GM18526 (cell line): ENCODE results near the gene CFAP77.

ENCODE experiments used
- POLR2A ChIP-seq: IDR thresholded peaks from 3 replicates; pipeline ENCODE4 v1.6.1; 2011; ENCODE audit not compliant: insufficient read length; ENCODE audit errors: extremely low read depth

CFAP77 gene

GRCh38 chr9:132513416-132513815, 103.4 kb downstream of the CFAP77 start:
- no peak for TF ChIP-seq POLR2A

GRCh38 chr9:132514011-132514744, 104.2 kb downstream of the CFAP77 start:
- TF ChIP-seq POLR2A = no peak

DNA sequence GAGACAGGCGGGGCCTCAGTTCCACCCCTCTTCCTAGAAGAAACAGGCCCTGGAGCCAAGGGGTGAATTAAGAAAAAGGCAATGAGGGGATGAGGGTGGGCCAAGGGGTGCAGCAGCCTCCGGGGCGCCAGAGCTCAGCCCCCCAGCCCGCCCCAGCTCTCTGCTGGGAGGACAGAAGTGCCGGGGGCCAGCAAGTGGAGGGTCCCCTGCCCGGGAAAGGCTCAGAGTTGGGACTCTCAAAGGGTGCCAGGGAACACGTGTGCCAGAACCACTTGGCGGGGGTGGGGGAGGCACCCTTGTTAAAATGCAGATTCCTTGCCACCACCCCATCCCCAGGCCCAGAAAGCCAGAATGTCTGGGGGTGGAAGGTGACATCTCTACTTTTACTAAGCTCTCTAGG, 104.8 kb downstream of the CFAP77 start:
- TF ChIP-seq POLR2A = no peak

- TF ChIP-seq POLR2A = no peak
Observed at GRCh38 chr9:132516301-132516700, 106.3 kb downstream of the CFAP77 start.

- no peak for TF ChIP-seq POLR2A
Observed at GRCh38 chr9:132516911-132517310, 106.9 kb downstream of the CFAP77 start.

- no peak for TF ChIP-seq POLR2A
Observed at GRCh38 chr9:132517815-132518550, 108.0 kb downstream of the CFAP77 start.

GRCh38 chr9:132518626-132519025, 108.6 kb downstream of the CFAP77 start:
- TF ChIP-seq POLR2A = no peak

DNA sequence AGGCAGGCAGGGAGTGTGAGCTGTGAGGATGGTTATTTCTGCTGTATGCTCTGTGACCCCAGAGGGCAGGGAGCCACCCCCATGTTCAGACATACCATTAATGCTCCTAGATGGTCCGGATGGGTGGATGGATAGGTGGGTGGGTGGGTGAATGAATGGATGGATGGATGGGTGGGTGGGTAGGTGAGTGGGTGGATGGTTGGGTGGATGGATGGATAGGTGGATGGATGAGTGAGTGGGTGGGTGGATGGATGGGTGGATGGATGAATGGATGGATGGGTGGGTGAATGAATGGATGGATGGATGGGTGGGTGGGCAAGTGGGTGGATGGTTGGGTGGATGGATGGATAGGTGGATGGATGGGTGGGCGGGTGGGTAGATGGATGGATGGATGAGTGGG, 109.0 kb downstream of the CFAP77 start:
- TF ChIP-seq POLR2A = no peak

DNA sequence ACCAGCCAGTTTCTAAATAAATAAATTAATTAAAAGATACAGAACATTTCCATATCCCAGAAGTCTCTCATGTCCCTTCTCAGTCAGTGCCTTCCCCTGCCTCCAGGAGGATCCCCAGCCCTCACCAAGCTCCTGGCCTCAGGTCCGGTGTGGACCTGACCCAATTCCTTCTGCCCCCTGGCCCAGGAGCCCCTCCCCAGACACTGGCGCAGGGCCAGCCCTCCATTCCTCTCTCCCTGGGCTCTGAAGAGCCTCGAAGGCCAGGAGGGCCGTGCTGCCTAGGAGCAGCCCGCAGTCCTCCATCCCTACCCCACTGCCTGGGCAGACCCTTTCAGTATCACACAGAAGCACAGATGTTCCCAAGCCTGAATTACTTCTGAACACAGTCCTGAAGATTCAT, 110.6 kb downstream of the CFAP77 start:
- TF ChIP-seq POLR2A = no peak

DNA sequence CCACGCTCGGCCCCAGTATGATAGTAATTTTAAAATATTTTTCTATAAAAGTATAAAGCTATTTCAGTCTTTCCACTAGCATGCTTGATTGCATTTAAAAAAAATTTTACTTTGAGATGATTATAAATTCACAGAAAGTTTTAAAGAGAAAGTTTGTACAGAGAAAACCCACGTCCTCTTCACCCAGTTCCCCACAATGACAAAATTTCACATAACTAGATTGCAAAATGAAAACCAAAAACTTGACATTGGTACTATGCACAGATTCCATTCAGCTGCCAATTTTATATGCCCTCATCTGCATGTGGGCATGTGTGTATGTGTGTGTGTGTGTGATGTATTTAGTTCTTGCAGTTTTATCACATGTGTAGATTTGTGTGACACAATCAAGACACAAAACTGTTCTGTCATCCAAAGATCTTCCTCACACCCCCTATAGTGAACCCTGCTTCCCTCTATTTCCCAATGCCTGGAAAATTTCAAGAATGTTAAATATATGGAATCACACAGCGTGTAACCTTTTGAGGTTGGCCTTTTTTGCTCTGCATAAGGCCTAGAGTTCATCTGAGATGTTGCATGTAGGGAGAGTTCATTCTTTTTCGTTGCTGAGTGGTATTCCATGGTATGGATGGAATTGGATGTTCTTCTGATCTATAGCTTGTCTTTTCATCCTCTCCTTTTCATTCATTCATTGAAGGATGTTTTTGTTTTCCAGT, 115.5 kb downstream of the CFAP77 start:
- no peak for TF ChIP-seq POLR2A

- no peak for TF ChIP-seq POLR2A
Observed at GRCh38 chr9:132531195-132531594, 121.2 kb downstream of the CFAP77 start.

GRCh38 chr9:132531710-132532570, 121.9 kb downstream of the CFAP77 start:
- TF ChIP-seq POLR2A = no peak

GRCh38 chr9:132534832-132535231, 124.8 kb downstream of the CFAP77 start:
- TF ChIP-seq POLR2A = no peak

GRCh38 chr9:132536124-132536523, 126.1 kb downstream of the CFAP77 start:
- TF ChIP-seq POLR2A = no peak

DNA sequence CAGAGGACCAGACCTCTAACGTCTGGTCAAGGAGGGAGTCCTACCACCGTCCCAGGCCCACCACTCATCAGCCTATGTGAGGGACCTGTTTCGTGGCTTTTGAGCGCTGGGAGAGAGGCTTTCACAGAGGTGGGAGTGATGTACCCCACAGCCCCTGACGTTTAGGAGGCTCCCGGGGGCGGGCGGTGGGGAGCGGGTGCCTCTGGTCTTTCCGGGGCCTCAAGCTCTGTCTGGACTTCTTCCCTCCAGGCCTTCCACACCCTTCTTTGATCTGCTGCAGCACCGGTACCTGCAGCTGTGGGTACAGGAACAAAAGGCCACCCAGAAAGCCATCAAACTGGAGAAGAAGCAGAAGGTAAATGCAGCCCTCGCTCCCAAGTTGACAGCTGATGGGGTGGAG, 127.3 kb downstream of the CFAP77 start:
- TF ChIP-seq POLR2A = no peak
